Body of pancreas (tissue), 4 donors: ENCODE results near the gene SNRNP25. TPM values are rescaled to one million over a fixed set of nuclear protein-coding genes. Genes with fewer than 3 reads are reported as not detected.
A peak's percentile ranks its signal among the peaks of the same experiment; 100 is the strongest.

Experiments
- ATAC-seq: fragments of 150-250 bp; one replicate; pipeline ENCODE4 v1.9.1; 2016
- DNase-seq, 4 donors: peaks; one replicate each; pipeline ENCODE4 v3.0.0-alpha.2; 2019
- H3K27ac ChIP-seq, 4 donors: fragments of 200-600 bp; sonication (generic); 1 replicate in 3 of 4; 2 replicates in 1 of 4; pipeline versions ENCODE4 v1.5.1 to v1.6.1; 2016 to 2019; ENCODE audit warnings: mild to moderate bottlenecking in 1 of 4, mixed read lengths in 1 of 4, moderate library complexity in 1 of 4
- H3K27me3 ChIP-seq, 2 donors: fragments of 200-600 bp; sonication (generic); one replicate each; pipeline ENCODE4 v1.6.0; 2016; ENCODE audit warnings: mild to moderate bottlenecking in 1 of 2
- H3K36me3 ChIP-seq, 2 donors: fragments of 200-600 bp; sonication (generic); replicated peaks in 1 of 2; 2 replicates each; pipeline ENCODE4 v1.5.1; 2016; ENCODE audit warnings: low read depth in 2 of 2; ENCODE audit not compliant: insufficient read depth in 1 of 2
- H3K4me1 ChIP-seq: fragments of 200-600 bp; sonication (generic); one replicate; pipeline ENCODE4 v1.6.0; 2016
- H3K4me3 ChIP-seq, 2 donors: fragments of 200-600 bp; sonication (generic); 1 replicate in 1 of 2; 2 replicates in 1 of 2; pipeline ENCODE4 v1.5.1; 2016 to 2019
- H3K9me3 ChIP-seq, 3 donors: fragments of 200-600 bp; sonication (generic); 1 replicate in 2 of 3; 2 replicates in 1 of 3; pipeline ENCODE4 v1.5.1; 2016
- POLR2A ChIP-seq, 3 donors: fragments of 450-650 bp; IDR thresholded peaks; one replicate each; pipeline ENCODE4 v1.6.1; 2016; ENCODE audit warnings: antibody characterized with exemption in 3 of 3, mild to moderate bottlenecking in 2 of 3
- WGBS, 2 donors: methylation state at CpG; one replicate each; pipeline ENCODE4 v1.1.5; 2017; 5-methylcytosine and 5-hydroxymethylcytosine counted together
- intact Hi-C: fragments of 100-400 bp; cut with DNase I; formaldehyde crosslinking; loops from one replicate; pipeline ENCODE4 v1.15.1; 2023
- total RNA-seq, 2 donors: library from RNA; depleted of rRNA; stranded (reverse); fragments of >200 nt; gene quantifications; one replicate each; pipeline ENCODE4 v1.1.0, GENCODE V29; 2016
- TF ChIP-seq, protein P1 (sequence below), 7 experiments: fragments of 450-650 bp in 4 of 7; fragments of 200-600 bp in 3 of 7; sonication (generic) in 3 of 7; IDR thresholded peaks; one replicate each; pipeline ENCODE4 v1.5.1; 2016 to 2019; ENCODE audit warnings: antibody characterized with exemption in 7 of 7

Gene SNRNP25
- total RNA-seq, 2 donors from 2014 or later: 13.2 to 13.5 TPM

DNA sequence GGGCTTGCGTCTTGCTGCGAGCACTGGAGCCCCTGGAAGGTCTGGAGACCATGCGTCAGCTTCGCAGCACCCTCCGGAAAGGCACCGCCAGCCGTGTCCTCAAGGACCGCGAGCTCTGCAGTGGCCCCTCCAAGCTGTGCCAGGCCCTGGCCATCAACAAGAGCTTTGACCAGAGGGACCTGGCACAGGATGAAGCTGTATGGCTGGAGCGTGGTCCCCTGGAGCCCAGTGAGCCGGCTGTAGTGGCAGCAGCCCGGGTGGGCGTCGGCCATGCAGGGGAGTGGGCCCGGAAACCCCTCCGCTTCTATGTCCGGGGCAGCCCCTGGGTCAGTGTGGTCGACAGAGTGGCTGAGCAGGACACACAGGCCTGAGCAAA lies 31.8 kb downstream of the SNRNP25 start:
- Histone ChIP-seq H3K36me3 (peaks cover 3 to 5% of the 10 kb centered on the region in 2 donors), H3K9me3 (no peaks in the 10 kb centered on the region), H3K4me3 (no peak overlapping the region), H3K27ac (peak overlapping the region in 1 of 4 donors; percentile 36), H3K27me3 (no peaks in the 10 kb centered on the region), H3K4me1 (peaks cover 23% of the 10 kb centered on the region)
- no peak for ATAC-seq
- no peak for DNase-seq
- intact Hi-C loops: no loop called here
- 69 to 74% methylated on average over 8 to 16 of the region's 18 CpGs for WGBS, 2 donors
- TF ChIP-seq, protein P1, sequence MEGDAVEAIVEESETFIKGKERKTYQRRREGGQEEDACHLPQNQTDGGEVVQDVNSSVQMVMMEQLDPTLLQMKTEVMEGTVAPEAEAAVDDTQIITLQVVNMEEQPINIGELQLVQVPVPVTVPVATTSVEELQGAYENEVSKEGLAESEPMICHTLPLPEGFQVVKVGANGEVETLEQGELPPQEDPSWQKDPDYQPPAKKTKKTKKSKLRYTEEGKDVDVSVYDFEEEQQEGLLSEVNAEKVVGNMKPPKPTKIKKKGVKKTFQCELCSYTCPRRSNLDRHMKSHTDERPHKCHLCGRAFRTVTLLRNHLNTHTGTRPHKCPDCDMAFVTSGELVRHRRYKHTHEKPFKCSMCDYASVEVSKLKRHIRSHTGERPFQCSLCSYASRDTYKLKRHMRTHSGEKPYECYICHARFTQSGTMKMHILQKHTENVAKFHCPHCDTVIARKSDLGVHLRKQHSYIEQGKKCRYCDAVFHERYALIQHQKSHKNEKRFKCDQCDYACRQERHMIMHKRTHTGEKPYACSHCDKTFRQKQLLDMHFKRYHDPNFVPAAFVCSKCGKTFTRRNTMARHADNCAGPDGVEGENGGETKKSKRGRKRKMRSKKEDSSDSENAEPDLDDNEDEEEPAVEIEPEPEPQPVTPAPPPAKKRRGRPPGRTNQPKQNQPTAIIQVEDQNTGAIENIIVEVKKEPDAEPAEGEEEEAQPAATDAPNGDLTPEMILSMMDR (IDR thresholded peaks at IDR 0.05): no peak
- no peak for TF ChIP-seq POLR2A (IDR thresholded peaks at IDR 0.05)

DNA sequence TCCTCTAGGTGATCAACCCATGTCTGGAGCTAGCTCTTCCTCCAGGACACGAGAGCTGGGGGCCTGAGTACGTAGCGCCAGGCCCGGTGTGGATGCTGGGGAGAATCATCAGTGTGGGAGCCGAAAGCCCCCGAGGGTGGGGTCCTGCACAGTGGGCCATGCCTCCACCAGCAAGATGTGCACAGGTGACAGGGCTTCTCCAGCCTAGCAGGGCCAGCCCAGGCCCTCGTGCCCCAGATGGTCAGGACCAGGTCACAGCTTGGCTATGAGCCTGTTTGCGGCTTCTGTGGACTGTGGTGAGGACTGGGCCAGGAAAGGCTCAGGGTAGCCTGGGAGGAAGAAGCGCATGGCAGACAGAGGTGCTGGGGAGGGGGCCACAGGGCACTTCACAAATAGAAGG lies 32.2 kb downstream of the SNRNP25 start:
- no peak overlapping the region for H3K27ac ChIP-seq
- TF ChIP-seq, protein P1 (IDR thresholded peaks at IDR 0.05): no peak
- TF ChIP-seq POLR2A (IDR thresholded peaks at IDR 0.05): no peak
- H3K9me3 ChIP-seq: no peaks in the 10 kb centered on the region
- ATAC-seq (no peak), DNase-seq (no peak)
- H3K4me3 ChIP-seq: no peak overlapping the region
- H3K27me3 ChIP-seq: no peaks in the 10 kb centered on the region
- peaks cover 23% of the 10 kb centered on the region for H3K4me1 ChIP-seq
- intact Hi-C loops: no loop called here
- WGBS, 2 donors: 72 to 80% methylated on average over 9 of the region's 9 CpGs
- peaks cover 3 to 5% of the 10 kb centered on the region in 2 donors for H3K36me3 ChIP-seq

DNA sequence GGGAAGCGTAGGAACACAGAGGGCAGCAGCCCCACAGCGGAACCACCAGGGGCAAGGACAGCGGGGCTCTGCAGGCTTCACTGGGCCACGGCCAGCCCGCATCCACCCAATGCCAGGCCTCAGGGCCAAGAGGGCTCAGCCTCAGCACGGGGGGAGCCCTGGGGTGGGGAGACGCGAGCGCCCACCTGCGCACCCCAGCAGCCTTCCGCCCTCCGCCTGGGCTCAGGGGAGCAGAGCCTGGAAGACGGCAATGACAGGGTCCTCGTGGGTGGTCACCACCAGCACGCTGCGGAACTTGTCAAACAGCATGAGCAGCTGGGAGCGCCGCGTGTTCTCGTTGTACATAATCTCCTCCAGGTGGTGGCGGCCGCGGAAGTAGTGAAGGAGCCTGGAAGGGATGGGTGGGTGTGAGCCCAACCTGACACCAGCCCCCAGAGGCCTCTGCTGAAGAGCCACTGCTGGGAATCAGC lies 32.9 kb downstream of the SNRNP25 start:
- no peak for ATAC-seq
- intact Hi-C loops: no loop called here
- 87 to 89% methylated on average over 11 to 23 of the region's 23 CpGs for WGBS, 2 donors

DNA sequence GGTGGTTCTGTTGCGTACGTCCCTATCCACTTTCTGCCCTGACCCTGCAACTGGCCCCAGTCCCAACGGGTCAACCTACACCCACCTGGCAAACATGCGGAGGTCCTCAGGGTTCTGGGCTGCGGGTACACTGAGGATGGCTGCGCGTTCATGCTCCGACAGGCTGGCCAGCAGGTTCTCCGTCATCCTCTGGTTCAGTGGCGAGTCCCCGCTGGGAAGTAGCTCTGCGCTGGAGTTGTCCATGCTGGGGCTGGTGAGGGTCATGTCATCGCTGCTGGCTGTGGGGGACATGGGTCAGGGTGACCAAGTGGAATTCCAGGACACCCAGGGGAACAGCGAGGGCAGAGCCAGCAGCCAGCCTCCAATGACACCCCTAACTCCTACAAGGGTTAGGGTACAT lies 35.0 kb downstream of the SNRNP25 start:
- no peak for DNase-seq
- H3K36me3 ChIP-seq: peaks cover 3 to 5% of the 10 kb centered on the region in 2 donors
- 85 to 95% methylated on average over 5 to 13 of the region's 14 CpGs for WGBS, 2 donors

More for the DNA sequence above, 32.9 kb downstream of the SNRNP25 start:
- Histone ChIP-seq H3K4me3 (no peak overlapping the region), H3K27me3 (no peaks in the 10 kb centered on the region), H3K27ac (no peak overlapping the region), H3K36me3 (peaks cover 3 to 5% of the 10 kb centered on the region in 2 donors), H3K4me1 (peaks cover 26% of the 10 kb centered on the region), H3K9me3 (no peaks in the 10 kb centered on the region)
- DNase-seq: no peak
- TF ChIP-seq, protein P1 (IDR thresholded peaks at IDR 0.05): no peak
- no peak for TF ChIP-seq POLR2A (IDR thresholded peaks at IDR 0.05)

More for the DNA sequence above, 35.0 kb downstream of the SNRNP25 start:
- TF ChIP-seq POLR2A (IDR thresholded peaks at IDR 0.05): no peak
- TF ChIP-seq, protein P1 (IDR thresholded peaks at IDR 0.05): no peak
- Histone ChIP-seq H3K27me3 (no peaks in the 10 kb centered on the region), H3K4me1 (peaks cover 31% of the 10 kb centered on the region), H3K9me3 (no peaks in the 10 kb centered on the region), H3K27ac (no peak overlapping the region), H3K4me3 (no peak overlapping the region)
- intact Hi-C loops: no loop called here
- ATAC-seq: no peak
